Fibroblast of skin of right quadriceps (primary cell): ENCODE data around the gene ZFP36L2.

Experiments used
- DNase-seq: peaks from one replicate; pipeline ENCODE4 v3.0.0-alpha.2; 2013

Gene ZFP36L2

DNA sequence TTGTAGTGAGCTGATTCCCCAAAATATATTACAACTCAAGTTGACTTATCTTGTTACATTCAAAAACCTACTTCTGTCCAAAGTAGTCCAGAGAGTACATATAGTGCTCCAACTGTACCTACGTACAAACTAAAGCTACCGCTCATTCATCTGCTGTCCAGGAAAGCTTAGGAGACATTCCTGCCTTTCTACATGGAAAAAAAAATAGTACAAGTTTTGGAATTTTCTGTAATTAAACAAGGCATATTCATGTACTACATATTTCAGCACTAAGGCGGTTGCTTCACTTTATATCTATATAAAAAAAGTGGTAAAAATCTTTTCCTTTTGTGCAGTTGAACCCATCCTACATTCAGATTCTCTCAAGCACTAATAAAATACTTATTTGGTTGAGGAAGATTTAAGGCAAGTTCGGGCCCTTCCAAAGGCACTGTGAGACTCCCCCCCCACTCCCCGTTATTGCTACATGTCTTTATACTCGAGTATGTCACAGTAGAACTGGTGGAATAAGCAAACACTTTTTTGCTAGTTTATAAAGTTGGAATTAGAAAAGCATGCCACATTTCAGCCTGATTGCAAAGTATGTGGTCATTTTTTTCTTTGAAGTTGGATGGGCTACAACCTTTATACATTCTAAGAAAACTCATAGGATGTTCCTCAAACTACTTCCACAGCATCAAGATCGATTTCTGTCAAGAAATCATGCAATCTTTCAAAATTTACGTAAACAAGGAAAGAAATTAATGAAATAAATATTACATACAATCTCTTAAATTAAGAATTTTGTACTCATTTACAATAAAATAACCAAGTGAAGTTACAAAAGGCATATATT is 3.7 kb downstream of the ZFP36L2 start:
- DNase-seq, result peak; percentile 23

DNA sequence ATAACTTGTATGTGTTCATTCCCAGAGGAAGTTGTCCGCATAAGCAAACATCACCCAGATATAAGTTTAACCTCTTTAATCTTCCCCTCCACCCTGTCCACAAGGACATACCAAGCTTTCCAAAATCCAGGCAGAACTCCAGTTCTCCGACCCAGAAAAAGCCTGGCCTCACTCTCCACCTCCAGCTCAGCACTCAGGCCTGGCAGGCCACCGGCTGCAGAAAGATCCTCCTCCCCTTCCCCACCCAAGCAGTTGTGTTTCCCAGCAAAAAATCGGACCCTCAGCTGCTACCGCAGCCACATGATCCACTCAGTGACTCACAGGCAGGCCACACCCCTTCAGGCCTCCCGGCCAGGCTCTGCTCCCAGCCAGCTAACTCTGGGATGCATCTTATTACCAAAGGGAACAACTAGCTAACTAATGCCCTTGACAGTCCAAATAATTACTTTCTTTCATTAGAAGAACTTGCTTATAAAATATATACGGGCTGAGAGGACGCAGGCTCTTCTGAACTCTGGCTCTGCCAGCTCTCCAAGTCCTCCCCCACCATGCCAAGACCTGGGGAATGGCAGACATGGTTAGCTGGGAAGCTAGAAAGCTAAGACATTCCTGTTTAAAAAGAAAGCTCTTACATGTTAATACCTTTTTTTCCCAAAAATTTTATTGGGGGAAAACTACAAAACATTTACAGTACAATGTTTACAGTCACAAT is 4.5 kb downstream of the ZFP36L2 start:
- peak; percentile 96 for DNase-seq

DNA sequence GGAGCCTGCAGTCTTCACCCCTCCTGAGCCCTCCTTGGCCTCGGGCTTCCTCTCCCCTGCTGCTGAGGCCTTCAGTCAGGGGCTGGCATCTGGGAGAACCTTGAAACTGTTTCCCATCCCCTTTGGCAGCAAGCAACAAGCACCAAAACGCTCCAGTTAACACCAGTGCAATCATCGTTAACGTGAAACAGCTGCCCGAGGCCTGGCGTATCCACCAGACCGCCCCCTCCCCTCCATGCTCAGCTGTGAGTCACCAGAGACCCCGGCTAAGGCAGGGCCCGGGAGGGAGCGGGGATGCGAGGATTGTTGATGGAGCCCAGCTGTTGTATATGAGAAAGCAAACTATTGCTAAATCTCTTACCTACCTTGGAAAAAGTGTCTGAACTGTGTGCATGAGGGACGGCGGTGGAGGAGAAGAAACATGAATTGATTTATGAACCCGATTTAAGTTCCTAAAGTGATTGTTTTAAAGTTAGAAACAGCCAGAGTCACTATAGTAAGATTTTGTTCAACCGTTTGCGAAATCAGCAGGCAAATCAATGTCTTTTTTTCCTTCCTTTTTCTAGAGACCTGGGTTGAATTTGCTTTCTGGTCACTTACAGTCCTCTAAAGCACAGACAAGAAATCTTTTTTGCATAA is 5.2 kb downstream of the ZFP36L2 start:
- DNase-seq, result peak; percentile 96

DNA sequence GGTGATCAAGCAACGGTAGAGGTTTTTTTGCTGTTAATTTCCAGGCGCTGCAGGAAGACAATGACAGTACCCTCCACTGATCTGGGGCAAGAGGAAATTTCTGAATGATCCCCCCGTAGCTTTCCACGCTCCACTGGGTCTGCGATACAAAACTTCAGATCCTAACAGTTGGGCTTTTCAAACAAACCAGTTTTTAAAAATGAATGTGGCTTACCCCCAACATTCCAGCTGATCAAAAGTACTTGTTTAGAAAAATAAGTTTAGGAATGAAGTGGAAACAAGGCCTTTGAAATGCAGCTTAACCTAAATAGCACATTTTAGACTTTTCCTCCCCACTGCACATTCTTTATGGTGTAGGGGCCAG is 5.7 kb downstream of the ZFP36L2 start:
- no peak for DNase-seq

- no peak for DNase-seq
Measured at GRCh38 chr2:43220229-43220751, 6.1 kb downstream of the ZFP36L2 start.

DNA sequence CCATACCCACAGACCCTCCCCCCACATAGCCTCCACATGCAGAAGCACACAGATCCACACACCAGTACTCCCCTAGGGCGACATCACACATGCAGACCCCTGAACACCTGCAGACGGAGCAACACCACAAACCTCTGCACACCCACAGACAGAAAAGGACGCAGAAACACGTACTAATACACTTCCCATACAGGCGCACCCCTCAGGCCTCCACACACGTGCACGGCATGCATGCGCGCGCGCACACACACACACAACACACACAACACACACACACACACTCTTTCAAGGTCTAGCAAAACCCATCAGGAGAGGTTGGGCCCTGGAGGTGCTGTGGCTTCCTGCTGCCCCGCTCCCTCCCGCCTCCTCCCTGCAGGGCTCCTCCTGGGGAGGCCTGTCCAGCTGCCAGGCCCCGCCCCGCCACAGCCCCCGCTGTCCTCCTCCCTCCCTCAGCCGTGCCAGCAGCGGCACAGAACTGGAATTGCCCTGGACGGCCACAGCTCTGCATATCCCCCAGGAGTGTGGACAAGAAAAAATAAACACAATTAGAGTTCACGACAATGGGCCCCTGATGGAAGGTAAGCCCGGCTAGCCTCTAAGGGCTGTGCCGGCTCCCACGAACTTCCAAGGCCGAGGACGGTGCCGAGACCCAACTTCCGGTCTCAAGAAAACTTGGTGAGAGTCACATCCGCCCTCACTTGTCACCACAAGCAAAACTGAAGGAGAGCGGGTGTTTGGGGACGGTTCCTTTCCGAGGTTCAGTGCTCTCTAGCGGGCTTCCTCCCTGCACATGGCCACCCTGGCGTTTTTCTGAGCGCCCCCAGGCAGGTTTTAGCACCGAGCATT is 6.8 kb downstream of the ZFP36L2 start:
- peak; percentile 81 for DNase-seq

DNA sequence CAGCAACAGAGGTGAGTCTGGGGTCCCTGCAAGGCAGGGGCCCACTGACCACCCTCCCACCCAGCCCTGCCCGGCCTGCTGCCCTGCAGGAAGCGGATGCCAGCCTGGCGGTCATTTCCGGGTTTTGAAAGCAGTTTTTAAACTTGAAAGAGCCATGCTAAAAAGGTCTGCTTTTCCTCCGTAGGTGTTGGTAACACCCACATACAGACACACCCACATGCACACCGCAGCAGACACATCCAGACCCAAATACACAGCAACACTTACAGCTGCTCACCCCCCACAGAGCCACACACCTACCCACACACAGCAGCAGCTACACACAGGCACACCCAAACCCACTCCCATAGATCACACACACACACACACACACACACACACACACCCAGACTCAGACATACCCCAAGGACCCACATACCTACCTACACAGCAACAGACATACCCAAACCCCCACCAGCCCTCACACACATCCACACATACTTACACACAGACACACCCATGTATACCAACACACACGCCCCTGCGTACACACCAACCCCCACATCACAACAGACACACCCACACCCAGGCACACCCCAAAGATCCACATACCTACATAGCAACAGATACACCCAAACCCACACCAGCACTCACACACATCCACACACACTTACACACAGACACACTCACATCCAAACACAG is 7.6 kb downstream of the ZFP36L2 start:
- no peak for DNase-seq

DNA sequence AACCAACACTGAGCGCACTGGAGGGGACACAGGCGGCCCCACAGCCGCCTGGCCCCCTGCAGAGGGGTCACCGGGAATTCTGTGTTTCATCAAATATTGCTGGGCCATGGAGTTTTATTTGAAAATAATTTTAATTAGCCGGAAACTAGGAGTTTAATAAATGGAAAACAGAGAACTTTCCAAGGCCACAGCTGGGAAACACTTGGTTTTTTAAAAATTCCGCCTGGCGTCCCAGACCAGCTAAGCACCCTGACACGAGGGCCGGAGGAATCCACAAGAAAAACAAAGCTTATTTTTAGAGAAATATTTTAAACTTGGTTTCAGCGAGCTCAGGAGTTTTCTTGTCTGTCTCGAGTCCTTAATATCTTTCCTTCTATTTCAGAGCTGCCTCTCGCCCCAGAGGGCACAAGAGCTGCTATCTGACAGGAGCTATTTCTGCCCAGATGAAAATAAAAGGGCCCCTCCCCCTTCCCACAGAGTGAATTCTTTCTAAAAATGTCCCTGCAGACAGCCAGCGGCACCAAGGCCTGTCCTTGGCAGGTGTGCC is 8.2 kb downstream of the ZFP36L2 start:
- peak; percentile 38 for DNase-seq

DNA sequence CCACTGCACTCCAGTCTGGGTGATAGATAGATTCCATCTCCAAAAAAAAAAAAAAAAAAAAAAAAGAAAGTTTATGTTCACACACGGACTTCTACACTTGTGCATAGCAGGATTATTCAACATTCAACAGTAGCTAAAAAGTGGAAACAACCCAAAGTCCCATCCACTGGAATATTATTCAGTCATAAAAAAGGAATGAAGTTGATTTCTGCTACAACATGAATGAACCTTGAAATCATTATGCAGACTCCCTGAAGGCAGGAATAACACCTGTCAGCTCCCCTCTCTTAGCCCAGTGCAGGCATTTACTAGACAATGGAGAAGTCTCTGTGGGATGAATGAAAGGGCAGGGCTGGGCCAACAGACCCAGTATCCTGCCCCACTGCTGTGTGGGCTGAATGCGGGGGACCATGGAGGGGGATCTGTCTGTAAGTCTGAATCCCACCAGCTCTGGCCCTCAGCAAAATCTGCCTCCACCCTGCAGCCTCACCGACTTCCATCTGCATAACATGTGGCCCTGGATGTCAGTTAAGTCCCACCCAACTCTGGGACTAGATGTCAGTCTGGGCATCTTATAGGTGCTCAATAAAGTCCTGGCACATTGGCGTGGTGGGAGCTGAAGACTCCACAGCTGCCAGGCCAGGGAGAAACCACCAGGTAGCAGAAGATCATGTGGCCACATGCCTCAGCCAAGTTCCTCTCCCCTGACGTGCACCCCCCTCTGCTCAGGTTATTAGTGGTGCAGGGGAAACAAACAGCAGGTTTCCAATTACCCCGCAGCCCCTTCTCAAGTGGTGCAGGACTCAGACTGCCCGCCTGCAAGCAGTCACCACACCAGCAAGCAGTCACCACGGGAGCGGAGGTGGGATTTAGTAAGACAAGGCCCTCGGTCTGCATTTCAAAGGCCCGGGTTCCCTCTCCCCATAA is 8.9 kb downstream of the ZFP36L2 start:
- DNase-seq, result no peak

DNA sequence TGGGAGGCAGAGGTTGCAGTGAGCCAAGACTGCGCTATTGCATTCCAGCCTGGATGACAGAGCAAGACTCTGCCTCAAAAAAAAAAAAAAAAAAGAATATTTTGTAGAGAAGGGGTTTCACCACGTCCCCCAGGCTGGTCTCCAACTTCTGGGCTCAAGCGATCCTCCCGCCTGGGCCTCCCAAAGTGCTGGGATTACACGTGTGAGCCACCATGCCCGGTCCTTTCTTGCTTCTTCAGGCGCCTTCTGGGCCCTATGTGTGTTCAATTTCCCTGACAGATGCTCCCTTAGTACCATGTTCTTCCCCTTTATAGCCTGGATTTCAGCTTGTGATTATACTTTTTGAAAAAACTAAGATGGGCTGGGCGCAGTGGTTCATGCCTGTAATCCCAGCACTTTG is 9.8 kb downstream of the ZFP36L2 start:
- no peak for DNase-seq

DNA sequence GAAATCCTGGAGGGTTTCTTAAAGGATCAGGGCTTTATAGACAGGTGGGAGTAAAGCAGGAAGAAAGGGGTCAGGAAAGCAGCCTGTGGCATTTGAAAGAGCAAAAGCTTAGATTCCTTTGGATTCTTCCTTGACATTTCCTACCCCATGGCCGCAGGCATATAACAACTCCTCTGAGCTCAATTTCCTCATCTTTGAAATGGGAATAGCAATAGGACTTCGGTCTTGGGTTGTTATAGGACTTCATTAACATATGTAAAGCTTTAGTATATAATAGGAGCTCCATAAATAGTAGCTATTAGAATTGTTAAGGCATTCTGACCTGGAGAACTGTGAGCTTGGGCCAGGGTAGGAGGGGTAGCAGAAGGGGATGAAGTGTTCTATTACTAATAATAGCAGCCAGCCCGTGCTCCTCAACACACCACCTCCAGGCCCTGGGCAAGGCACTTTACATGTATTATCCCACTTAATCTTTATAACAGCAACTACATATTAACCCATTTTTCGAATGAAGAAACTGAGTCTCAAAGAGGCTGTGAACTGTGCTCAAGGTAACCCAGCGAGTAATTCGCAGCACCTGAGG is 10.6 kb downstream of the ZFP36L2 start:
- DNase-seq, result no peak

DNA sequence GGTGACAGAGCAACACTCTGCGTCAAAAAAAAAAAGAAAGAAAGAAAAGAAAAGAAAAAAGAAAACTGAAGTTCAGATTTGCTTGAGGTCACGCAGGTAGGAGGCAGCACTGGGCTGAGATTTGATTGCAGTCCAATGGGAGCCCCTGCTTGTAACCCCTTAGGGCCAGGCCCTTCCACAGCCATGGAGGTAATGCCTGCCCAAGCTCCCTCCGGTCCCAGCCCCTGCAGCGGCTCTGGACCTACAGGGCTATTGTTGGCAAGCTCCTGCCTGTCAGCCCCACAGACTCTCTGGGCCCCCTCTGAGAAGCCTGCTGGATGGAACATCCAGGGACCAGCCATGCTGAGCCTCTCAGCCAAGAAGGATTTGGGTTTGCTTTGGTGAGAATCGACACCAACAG is 12.2 kb downstream of the ZFP36L2 start:
- DNase-seq, result no peak

GRCh38 chr2:43212931-43213330 is 13.5 kb downstream of the ZFP36L2 start:
- DNase-seq, result no peak

DNA sequence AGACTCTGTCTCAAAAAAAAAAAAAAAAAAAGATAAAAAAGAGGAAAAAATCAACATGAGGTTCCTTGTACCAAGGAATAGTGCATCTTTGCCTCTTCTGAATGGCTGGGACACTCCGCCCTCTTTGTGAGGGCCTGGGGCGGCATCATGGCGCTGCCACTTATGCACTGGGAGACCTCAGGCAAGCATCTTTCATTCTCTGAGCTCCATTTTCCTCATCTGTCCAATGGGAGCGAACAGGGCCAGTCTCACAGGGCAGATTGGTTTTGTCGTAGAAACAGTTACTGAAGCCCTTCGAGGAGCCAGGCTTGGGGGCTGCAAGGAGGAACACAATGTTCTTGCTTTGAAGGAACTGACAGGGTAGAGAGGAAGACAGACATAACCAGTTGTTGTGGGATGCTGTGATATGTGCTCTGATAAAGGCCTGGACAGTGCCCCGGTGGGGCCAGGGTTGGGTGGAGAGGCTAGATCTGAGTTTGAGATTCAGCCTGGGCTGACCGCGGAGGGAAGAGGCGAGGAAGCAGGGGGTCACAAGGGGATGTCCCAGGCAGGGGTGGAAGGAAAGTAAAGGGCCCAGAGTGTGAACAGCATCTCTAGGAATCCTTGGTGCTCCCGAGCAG is 14.1 kb downstream of the ZFP36L2 start:
- no peak for DNase-seq

- DNase-seq, result peak; percentile 90
Measured at GRCh38 chr2:43210467-43211303, 15.7 kb downstream of the ZFP36L2 start.

DNA sequence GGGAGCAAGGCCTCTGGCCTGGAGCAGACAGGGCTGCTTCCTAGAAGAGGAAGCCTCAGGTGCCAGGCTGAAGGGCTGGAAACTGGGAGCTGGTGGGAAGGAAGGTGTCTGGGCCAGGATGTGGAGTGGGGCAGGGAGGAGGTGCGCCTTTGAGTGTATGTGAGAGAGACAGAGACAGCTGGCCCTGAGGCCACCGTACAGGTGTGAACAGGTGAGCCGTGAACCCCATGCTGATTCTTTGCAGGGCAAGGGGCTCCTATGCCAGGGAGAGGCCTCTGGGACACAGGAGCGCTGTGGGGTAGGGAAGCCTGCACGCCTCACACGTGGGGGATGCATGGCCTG is 16.3 kb downstream of the ZFP36L2 start:
- no peak for DNase-seq

GRCh38 chr2:43209204-43209717 is 17.1 kb downstream of the ZFP36L2 start:
- no peak for DNase-seq

DNA sequence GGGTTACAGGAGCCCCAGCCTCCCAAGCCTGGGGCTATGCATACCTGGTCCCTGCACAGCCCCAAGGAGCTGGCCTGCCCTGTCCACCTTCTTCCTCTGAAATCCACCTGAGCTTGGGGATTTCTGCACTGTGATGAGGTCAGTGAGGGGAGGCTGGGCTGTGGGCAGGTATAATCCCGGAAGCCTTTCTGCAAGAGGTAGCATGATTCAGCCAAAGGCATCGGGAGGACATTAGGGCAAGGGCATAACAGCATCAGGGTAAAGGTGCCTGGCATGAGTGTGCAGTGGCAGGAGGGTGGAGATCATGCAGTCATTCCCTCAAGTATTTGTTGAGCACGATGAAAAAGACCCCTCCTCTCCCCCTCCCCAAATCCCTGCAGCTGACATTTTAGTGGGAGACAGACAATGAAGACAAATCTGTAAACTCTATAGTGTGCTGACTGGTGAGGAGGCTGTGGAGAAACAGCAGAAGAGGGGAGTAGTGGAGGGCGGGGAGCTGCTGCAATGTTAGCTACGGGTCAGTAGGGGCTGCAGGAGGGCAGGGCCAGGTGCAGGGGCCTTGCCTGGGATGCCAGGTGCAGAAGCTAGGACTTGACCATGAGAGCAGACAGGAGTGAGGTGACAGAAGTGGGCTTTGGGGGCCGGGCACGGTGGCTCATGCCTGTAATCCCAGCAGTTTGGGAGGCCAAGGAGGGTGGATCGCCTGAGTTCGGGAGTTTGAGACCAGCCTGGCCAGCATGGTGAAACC is 18.7 kb downstream of the ZFP36L2 start:
- DNase-seq, result no peak
